Measurements from ENCODE around the gene FOXF1.

DNA sequence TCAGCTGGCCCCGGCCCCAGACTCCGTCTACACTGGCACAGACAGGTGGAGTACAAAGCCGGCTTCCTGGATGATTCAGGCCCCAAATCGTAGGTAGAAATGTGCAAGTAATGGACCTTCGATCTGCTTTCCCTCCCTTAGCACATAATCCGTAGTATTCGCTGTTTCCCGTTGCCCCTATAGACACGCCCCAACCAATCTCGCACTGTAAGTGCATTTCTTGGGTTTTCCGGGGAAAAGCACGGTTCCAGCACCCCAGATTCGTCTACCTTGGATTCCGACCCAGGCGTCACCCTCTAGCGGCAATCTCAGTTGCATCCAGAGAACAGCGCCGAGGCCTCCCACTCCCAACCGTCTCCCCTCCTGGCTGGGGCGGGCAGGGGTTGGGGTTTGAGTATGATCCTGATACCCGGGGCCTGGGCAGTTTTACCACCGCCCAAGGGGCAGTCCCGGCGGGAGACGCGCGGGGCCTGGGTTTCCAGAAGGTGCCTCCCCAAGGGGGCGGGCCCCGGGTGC lies 12.1 kb upstream of the FOXF1 start:
- TF ChIP-seq, protein P1, sequence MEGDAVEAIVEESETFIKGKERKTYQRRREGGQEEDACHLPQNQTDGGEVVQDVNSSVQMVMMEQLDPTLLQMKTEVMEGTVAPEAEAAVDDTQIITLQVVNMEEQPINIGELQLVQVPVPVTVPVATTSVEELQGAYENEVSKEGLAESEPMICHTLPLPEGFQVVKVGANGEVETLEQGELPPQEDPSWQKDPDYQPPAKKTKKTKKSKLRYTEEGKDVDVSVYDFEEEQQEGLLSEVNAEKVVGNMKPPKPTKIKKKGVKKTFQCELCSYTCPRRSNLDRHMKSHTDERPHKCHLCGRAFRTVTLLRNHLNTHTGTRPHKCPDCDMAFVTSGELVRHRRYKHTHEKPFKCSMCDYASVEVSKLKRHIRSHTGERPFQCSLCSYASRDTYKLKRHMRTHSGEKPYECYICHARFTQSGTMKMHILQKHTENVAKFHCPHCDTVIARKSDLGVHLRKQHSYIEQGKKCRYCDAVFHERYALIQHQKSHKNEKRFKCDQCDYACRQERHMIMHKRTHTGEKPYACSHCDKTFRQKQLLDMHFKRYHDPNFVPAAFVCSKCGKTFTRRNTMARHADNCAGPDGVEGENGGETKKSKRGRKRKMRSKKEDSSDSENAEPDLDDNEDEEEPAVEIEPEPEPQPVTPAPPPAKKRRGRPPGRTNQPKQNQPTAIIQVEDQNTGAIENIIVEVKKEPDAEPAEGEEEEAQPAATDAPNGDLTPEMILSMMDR (IDR thresholded peaks at IDR 0.05; ENCODE audit: low read depth, low read length, poor library complexity, severe bottlenecking), result no peak
- TF ChIP-seq EZH2phosphoT487 (IDR thresholded peaks at IDR 0.05; ENCODE audit: borderline replicate concordance, low read length), result no peak
